HG03469 (cell line): ENCODE results near the gene A1CF.
"Not testable (repeated sequence)": the region's sequence is repeated elsewhere in the genome, so short reads cannot be mapped to it uniquely, and the experiment has no call there.

ENCODE experiments used
- ATAC-seq: cut with Tn5 transposase; IDR thresholded peaks from one replicate; pipeline ENCODE4 v1.9.1; 2021; ENCODE audit warnings: mild to moderate bottlenecking, moderate library complexity, moderate number of reproducible peaks; ENCODE audit not compliant: unreplicated experiment

A1CF gene

DNA sequence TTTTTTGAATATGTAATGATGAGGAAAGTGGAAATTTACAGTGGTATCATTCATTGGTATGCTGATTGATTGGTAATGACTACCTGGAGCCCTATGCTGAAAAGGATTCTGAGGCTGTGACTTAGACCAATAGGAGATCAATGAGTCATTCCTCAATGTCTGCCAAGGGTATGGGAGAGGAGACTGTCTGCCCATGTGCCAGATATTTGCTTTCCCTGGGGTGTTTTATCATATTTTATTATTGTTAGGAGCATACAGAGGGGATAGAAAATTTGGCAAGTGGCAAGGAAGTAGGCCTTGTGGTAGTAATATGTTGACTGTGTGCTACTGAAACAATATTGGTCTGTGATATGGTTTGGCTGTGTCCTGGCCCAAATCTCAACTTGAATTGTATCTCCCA, 90.9 kb downstream of the A1CF start:
- no peak for ATAC-seq

DNA sequence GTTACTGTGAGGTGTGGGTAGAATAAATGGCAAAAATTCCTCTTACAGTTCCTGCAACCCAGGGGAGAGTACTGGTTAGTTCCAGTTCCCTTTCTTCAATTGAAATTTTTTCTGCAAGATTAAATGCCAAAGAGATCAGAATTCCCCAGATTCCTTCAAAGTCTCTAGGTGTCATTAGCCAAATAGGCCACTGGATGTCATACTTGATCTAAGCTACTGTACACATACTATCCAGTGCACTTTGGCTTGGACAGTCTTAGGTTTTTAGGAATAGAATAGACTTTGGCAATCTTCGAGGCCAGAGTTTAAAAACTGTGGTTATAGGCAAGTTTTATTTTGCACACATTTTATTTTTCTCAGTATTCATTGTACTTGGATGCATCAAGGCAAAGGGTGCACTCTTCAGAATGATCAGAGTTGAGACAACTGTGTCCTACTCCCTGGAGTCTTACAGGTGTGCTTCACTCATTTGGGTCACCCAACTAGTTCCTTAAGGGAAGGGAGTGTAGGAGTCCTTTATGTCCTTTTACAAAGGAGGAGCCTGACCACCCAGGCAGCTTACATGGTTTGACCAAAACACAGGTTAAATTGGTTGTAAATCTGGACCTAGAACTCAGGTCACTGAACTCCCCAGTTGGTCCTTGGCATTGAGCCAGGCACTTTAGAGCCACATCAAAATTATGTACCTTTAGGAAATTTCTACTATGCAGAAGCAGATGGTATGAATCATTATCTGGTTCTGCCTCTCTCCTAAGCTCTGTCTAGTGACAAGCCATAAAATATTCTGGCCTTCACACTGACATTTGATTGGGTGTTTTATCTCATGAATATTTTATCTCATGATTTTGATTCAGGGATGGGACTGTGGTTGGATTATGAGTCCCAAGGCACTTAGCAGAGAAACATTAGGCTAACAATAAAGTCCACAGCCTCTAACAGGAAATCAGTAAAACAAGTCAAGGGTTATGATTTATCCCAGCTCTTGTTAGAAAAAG, 96.2 kb downstream of the A1CF start:
- ATAC-seq, result no peak

DNA sequence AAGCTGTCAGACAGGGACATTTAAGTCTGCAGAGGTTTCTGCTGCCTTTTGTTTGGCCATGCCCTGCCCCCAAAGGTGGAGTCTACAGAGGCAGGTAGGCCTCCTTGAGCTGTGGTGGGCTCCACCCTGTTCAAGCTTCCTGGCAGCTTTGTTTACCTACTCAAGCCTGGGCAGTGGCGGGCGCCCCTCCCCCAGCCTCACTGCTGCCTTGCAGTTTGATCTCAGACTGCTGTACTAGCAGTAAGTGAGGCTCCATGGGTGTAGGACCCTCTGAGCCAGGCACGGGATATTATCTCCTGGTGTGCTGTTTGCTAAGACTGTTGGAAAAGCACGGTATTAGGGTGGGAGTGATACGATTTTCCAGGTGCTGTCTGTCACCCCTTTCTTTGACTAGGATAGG, 97.5 kb downstream of the A1CF start:
- ATAC-seq, result not testable (repeated sequence)

DNA sequence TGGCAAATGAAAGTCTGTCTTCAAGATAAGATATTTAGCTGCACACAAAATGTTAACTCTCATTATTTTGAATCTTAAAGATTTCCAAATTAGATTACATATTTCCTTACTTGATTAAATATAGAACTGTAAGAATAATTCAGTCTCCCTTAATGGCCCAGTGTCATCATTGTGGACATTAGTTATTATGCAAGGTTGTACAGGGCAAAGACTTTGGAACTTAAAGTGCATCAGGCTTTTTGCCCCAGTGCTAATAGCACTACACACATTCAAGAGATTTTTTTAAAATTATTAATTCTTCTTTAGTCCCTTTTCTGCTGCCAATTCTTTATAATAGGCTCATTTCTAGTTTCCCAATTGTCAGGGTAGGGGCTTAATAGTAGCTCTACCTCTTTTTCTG, 103.4 kb downstream of the A1CF start:
- not testable (repeated sequence) for ATAC-seq

DNA sequence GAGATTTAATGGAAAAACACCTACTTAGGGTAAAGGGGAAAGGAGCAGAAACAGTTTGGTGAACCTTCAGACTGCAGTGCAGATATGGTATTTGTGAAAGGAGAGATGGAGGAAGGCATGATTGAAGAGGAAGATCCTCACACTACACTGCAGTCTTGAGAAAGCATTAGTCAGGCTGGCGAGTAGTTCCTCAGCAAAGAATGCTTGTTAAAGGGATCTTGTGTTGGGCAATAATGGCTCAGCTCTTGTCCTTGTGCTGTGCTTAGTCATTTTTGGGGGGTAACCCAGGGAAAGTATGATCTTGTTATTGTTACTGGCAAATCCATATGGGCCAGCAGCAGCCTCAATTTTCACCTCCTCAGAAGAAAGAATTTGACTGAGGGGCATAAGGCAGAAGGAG, 105.4 kb downstream of the A1CF start:
- ATAC-seq, result not testable (repeated sequence)

DNA sequence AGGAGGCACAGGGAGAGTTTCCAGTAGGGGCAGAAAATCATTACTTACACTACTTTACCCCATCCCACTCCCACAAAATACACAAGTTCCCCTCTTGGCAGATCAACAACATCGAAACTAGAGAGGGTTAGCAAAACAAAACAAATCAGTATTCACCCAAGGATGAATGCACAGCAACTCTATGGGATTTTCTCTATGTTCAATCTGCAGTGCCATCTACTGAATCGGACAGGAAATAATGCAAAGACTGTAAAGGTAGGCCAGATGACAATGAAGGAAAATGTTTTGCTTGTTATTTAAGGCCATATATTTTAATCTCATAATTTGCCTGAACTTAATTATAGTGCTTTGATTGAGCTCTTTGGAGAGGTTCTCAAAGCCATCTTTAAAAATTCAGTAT, 110.6 kb downstream of the A1CF start:
- not testable (repeated sequence) for ATAC-seq

DNA sequence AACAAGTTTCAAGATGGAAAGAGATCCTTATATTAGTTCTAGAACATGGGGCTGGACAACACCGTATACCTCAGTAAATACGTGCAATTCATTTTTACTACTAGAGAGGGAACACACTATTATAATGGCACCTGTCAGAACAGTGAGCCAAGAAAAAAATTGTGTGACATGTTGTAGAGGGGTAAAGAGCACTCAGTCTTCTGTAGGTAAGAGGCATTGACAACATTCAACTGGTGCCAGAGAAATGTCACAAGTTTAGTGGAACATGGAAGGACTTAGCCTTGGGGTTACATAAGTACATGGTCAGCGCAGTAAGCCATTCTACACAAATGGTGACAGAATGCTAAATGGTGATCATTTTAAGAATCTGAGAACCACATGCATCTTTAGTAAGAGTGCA, 113.4 kb downstream of the A1CF start:
- ATAC-seq, result not testable (repeated sequence)

DNA sequence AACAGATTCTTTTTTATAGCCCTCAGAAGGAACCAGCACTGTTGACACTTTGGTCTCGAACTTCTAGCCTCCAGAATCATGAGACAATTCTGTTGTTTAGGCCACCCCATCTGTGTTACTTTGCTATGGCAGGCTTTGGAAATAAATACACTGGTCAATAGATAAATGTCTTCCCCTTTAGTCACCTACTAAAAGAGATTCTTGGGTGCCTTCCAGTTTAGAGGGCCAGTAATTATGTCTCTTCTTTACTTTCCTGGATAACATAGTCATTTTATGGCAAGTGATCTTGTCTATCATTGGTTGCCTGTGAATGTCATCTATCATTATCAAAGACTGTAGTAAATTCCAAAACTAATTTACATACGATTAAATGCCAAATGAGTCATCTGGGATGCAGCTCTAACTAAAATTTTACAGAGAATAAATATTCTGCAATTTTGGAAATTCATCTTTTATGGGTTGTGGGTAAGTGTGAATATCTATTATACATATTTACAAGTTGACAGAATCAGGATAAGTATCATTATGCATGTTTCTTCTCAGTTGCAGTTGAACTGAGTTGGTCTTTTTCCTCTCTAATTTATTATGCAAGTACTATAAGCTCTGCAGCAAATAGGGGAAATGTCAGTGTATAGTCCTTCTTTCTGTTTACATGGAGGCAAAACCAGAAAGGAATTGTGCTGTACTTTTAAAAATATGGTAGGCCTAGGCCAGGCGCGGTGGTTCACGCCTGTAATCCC, 118.5 kb downstream of the A1CF start:
- not testable (repeated sequence) for ATAC-seq
